Measurements from ENCODE around the gene MCHR2.

Gene MCHR2

DNA sequence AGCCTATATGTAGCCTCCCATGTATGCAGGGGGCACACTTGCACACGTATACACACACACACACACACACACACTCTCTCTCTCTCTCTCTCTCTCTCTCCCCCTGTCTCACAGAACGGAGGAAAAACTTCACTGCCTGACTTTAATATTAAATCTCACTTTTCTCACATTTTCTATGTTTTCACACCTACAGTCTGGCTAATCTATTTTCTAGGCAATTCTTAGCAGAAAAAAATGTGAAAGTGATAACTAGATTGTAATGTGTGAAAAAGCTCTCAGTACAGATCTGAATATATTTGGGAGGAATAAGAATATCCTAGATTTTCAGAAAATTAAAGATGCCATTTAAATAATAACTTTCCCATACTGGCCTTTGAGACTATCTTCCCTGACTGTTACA is 120.9 kb downstream of the MCHR2 start:
- DNase-seq (ENCODE audit: insufficient read length, low spot score) (no peak), FAIRE-seq (no peak)
- TF ChIP-seq POLR2A (IDR thresholded peaks at IDR 0.05; ENCODE audit: low read depth, low read length) = no peak

- no peak for TF ChIP-seq POLR2A (IDR thresholded peaks at IDR 0.05; ENCODE audit: low read depth, low read length)
- FAIRE-seq (no peak), DNase-seq (ENCODE audit: insufficient read length, low spot score) (no peak)
Measured at GRCh38 chr6:99871641-99872040, 122.4 kb downstream of the MCHR2 start.
